Loucy (cell line): Measurements from ENCODE around the gene GOLGA7B.
A peak's percentile ranks its signal among the peaks of the same experiment; 100 is the strongest.

Source experiments
- H2AFZ ChIP-seq: fragments of 200-600 bp; sonication (generic); 2 replicates; pipeline ENCODE4 v1.6.0; 2016; ENCODE audit warnings: antibody characterized with exemption, mild to moderate bottlenecking, low read length, moderate library complexity
- H3F3A ChIP-seq: fragments of 200-600 bp; 2 replicates; pipeline ENCODE4 v1.6.0; 2016; ENCODE audit warnings: antibody characterized with exemption, low read depth, mild to moderate bottlenecking
- H3K27me3 ChIP-seq: fragments of 200-600 bp; sonication (generic); 2 replicates; pipeline ENCODE4 v1.6.1; 2014; ENCODE audit warnings: low read length, mild to moderate bottlenecking; ENCODE audit not compliant: insufficient read depth, poor library complexity, severe bottlenecking
- H3K36me3 ChIP-seq: fragments of 200-600 bp; sonication (generic); 2 replicates; pipeline ENCODE4 v1.6.1; 2016; ENCODE audit warnings: low read length; ENCODE audit not compliant: insufficient read depth
- H3K4me1 ChIP-seq: fragments of 200-600 bp; sonication (generic); 2 replicates; pipeline ENCODE4 v1.5.1; 2014; ENCODE audit warnings: low read length, mild to moderate bottlenecking; ENCODE audit not compliant: insufficient read depth, poor library complexity, severe bottlenecking
- H3K4me2 ChIP-seq: fragments of 200-600 bp; sonication (generic); 2 replicates; pipeline ENCODE4 v1.6.0; 2014; ENCODE audit warnings: antibody characterized with exemption, low read length, low read depth, mild to moderate bottlenecking; ENCODE audit not compliant: poor library complexity, severe bottlenecking
- H3K4me3 ChIP-seq: fragments of 200-600 bp; sonication (generic); 2 replicates; pipeline ENCODE4 v1.5.1; 2014; ENCODE audit warnings: low read length, mild to moderate bottlenecking, mixed read lengths; ENCODE audit not compliant: poor library complexity, severe bottlenecking
- H3K79me2 ChIP-seq: fragments of 200-600 bp; sonication (generic); 2 replicates; pipeline ENCODE4 v1.6.1; 2014; ENCODE audit warnings: low read length; ENCODE audit not compliant: insufficient read depth
- H3K9ac ChIP-seq: fragments of 200-600 bp; sonication (generic); 2 replicates; pipeline ENCODE4 v1.6.0; 2014; ENCODE audit warnings: mild to moderate bottlenecking, low read depth, low read length, moderate library complexity; ENCODE audit not compliant: poor library complexity, severe bottlenecking
- H3K9me2 ChIP-seq: fragments of 200-600 bp; sonication (generic); replicated peaks from 2 replicates; pipeline ENCODE4 v1.6.1; 2016; ENCODE audit warnings: low read depth, low read length, mixed read lengths
- H3K9me3 ChIP-seq: fragments of 200-600 bp; sonication (generic); 2 replicates; pipeline ENCODE4 v1.6.1; 2014; ENCODE audit warnings: mild to moderate bottlenecking, antibody characterized with exemption, low read length, low read depth; ENCODE audit not compliant: insufficient read depth
- H4K20me1 ChIP-seq: fragments of 200-600 bp; sonication (generic); 2 replicates; pipeline ENCODE4 v1.6.0; 2014; ENCODE audit warnings: antibody characterized with exemption, low read length, mild to moderate bottlenecking; ENCODE audit not compliant: insufficient read depth, poor library complexity, severe bottlenecking
- EZH2phosphoT487 ChIP-seq: fragments of 200-600 bp; IDR thresholded peaks from 2 replicates; pipeline ENCODE4 v1.6.1; 2018; ENCODE audit warnings: antibody characterized with exemption, mild to moderate bottlenecking, moderate library complexity, borderline replicate concordance
- TF ChIP-seq, protein P1 (sequence below): fragments of 200-600 bp; sonication (generic); conservative IDR thresholded peaks from 2 replicates; pipeline ENCODE4 v1.5.1; 2014; ENCODE audit warnings: mild to moderate bottlenecking, antibody characterized with exemption, low read length

GOLGA7B gene

DNA sequence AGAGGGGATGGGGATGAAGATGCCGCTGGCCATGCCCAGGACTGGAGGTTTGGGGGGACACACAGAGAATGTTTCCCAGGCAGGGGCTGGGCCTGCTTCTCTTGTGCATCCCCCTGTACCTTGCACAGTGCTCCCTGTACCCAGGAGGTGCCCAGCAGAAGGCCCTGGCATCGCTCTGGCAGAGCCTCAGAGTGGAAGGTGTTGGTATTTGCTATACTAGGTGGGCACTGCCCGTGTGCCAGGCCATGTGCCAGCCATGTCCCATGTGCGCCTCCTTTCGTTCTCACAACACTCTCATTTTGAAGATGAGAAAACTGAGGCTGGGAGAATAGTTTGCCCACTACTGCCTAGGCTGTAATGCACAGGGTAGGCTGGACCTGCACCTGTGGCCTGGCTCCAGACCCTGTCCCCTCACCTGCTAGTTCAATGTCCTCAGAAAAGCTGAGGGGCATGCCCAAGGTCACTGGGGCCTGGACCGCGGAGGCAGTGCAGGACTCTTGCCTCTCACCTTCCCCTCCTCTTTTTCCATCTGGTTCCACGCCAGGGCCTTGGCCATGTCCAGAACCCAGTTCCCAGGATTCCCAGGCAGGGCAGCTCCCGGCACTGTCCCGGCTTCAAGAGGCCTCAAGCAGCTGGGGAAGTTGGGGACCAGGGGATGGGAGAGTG lies 64.7 kb downstream of the GOLGA7B start:
- H3K4me3 ChIP-seq = no peak overlapping the region
- no peaks in the 10 kb centered on the region for H3K9me2 ChIP-seq
- H3K79me2 ChIP-seq = no peaks in the 10 kb centered on the region
- peak overlapping the region; percentile 66; the same call in 1 of the 2 replicates for H2AFZ ChIP-seq
- H3K9me3 ChIP-seq = no peaks in the 10 kb centered on the region
- no peaks in the 10 kb centered on the region for H4K20me1 ChIP-seq
- TF ChIP-seq, protein P1, sequence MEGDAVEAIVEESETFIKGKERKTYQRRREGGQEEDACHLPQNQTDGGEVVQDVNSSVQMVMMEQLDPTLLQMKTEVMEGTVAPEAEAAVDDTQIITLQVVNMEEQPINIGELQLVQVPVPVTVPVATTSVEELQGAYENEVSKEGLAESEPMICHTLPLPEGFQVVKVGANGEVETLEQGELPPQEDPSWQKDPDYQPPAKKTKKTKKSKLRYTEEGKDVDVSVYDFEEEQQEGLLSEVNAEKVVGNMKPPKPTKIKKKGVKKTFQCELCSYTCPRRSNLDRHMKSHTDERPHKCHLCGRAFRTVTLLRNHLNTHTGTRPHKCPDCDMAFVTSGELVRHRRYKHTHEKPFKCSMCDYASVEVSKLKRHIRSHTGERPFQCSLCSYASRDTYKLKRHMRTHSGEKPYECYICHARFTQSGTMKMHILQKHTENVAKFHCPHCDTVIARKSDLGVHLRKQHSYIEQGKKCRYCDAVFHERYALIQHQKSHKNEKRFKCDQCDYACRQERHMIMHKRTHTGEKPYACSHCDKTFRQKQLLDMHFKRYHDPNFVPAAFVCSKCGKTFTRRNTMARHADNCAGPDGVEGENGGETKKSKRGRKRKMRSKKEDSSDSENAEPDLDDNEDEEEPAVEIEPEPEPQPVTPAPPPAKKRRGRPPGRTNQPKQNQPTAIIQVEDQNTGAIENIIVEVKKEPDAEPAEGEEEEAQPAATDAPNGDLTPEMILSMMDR = no peak
- no peak for TF ChIP-seq EZH2phosphoT487
- H3K27me3 ChIP-seq = no peaks in the 10 kb centered on the region
- H3K9ac ChIP-seq = no peak overlapping the region
- H3K4me2 ChIP-seq = peak overlapping the region; percentile 32
- no peaks in the 10 kb centered on the region for H3F3A ChIP-seq
- no peaks in the 10 kb centered on the region for H3K4me1 ChIP-seq
- no peaks in the 10 kb centered on the region for H3K36me3 ChIP-seq

DNA sequence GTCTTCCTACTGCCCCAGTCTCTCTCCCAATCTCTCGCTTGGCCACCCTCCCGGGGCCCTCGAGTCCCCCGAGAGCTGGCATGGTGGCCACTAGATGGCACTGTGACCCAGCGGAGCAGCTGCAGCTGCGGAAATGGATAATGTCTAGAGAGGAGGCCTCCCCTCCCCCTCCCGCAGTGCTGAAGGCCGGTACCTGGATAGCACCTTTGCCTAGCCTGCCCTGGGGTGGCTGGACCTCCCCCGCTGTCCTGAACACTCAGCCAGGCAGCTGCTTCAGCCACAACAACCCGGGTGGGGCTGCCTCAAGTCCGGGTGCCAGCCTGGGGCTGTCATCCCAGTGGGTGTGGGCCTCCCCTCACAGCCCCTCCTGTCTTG lies 65.2 kb downstream of the GOLGA7B start:
- Histone ChIP-seq H4K20me1 (no peaks in the 10 kb centered on the region), H3K4me3 (no peak overlapping the region), H3K36me3 (no peaks in the 10 kb centered on the region), H2AFZ (peak overlapping the region; percentile 66; the same call in 1 of the 2 replicates), H3K4me2 (peak overlapping the region; percentile 32), H3F3A (no peaks in the 10 kb centered on the region), H3K9me2 (no peaks in the 10 kb centered on the region), H3K9ac (no peak overlapping the region), H3K27me3 (no peaks in the 10 kb centered on the region), H3K4me1 (no peaks in the 10 kb centered on the region), H3K9me3 (no peaks in the 10 kb centered on the region), H3K79me2 (no peaks in the 10 kb centered on the region)
- TF ChIP-seq EZH2phosphoT487 = no peak
- TF ChIP-seq, protein P1 = peak; percentile 95

DNA sequence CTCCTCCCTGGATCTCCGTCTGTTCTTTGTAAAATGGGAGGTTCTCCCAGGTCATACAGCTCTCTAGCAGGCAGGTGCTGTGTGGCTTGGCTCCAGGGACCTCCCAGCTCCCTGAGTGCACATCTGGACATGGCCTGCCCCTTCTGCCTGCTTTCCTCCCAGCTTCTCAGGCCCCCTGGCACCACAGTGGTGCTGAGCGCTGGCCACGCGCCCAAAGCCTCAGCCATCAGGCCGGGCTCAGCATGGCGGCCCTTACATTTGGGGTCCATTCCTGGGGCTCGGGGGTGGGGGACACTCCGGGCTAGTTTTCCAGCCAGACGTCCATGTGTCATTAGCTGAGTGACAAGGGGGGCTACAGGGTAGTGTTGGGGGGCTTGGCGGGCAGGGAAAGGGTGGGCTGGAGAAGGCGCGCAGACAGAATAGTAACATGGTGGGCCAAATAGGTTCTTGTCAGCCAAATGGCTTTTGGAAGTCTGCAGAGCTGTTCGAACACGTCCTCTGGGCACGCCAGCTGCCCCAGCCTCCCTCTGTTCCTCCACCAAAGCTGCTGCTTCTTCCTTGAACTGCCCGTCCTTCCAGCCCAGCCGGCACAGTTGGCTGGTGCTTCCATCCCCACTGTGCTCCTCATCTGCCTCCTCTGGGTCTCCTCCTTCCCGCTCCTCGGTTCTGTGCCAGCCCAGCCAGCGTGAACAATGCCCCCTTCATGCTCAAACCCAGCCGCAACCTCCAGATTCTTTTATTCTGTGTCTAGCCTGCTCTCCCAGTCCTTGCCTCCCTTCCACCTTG lies 65.9 kb downstream of the GOLGA7B start:
- Histone ChIP-seq H3K4me1 (no peaks in the 10 kb centered on the region), H3K79me2 (no peaks in the 10 kb centered on the region), H4K20me1 (no peaks in the 10 kb centered on the region), H3K4me2 (no peak overlapping the region), H3K4me3 (no peak overlapping the region), H3K9me2 (no peaks in the 10 kb centered on the region), H3K9ac (no peak overlapping the region), H3K9me3 (no peaks in the 10 kb centered on the region), H2AFZ (no peak overlapping the region), H3K27me3 (no peaks in the 10 kb centered on the region), H3K36me3 (no peaks in the 10 kb centered on the region), H3F3A (no peaks in the 10 kb centered on the region)
- TF ChIP-seq EZH2phosphoT487 = no peak
- TF ChIP-seq, protein P1 = no peak
